Vagina (tissue), 2 donors: ENCODE results near the gene HERC5. TPM values are rescaled to one million over a fixed set of nuclear protein-coding genes. Genes with fewer than 3 reads are reported as not detected.
"Not testable (repeated sequence)": the region's sequence is repeated elsewhere in the genome, so short reads cannot be mapped to it uniquely, and the experiment has no call there.

Experiments
- DNase-seq, 2 donors: peaks; one replicate each; pipeline ENCODE4 v3.0.0-alpha.2; 2017; ENCODE audit errors: extremely low spot score in 2 of 2
- H3K27ac ChIP-seq: fragments of 200-600 bp; sonication (generic); one replicate; pipeline ENCODE4 v1.5.1; 2019
- H3K27me3 ChIP-seq: fragments of 200-600 bp; sonication (generic); one replicate; pipeline ENCODE4 v1.5.1; 2019
- H3K36me3 ChIP-seq, 2 donors: fragments of 200-600 bp; sonication (generic); one replicate each; pipeline ENCODE4 v1.5.1; 2017 to 2019
- H3K4me1 ChIP-seq: fragments of 200-600 bp; sonication (generic); one replicate; pipeline ENCODE4 v1.5.1; 2019
- H3K4me3 ChIP-seq, 2 donors: fragments of 200-600 bp; sonication (generic); 1 replicate in 1 of 2; 2 replicates in 1 of 2; pipeline ENCODE4 v1.5.1; 2016 to 2019
- H3K9me3 ChIP-seq: fragments of 200-600 bp; sonication (generic); one replicate; pipeline ENCODE4 v1.5.1; 2019
- CTCF ChIP-seq, 3 experiments: fragments of 450-650 bp in 2 of 3; fragments of 200-600 bp in 1 of 3; sonication (generic) in 1 of 3; IDR thresholded peaks; one replicate each; pipeline ENCODE4 v1.5.1; 2017 to 2019; ENCODE audit warnings: antibody characterized with exemption in 3 of 3, mild to moderate bottlenecking in 2 of 3, moderate library complexity in 2 of 3
- POLR2A ChIP-seq, 2 donors: fragments of 450-650 bp; IDR thresholded peaks; one replicate each; pipeline ENCODE4 v1.6.1; 2017; ENCODE audit warnings: antibody characterized with exemption in 2 of 2, mild to moderate bottlenecking in 2 of 2, moderate library complexity in 2 of 2
- POLR2AphosphoS5 ChIP-seq, 2 donors: sonication (generic); formaldehyde crosslinking; IDR thresholded peaks; one replicate each; pipeline ENCODE4 v1.9.0; 2017; ENCODE audit warnings: antibody characterized with exemption in 2 of 2, mild to moderate bottlenecking in 2 of 2, low read depth in 1 of 2; ENCODE audit not compliant: insufficient read depth in 1 of 2
- intact Hi-C: fragments of 100-400 bp; cut with DNase I; formaldehyde crosslinking; loops from one replicate; pipeline ENCODE4 v1.15.1; 2023
- total RNA-seq: library from RNA; depleted of rRNA; stranded (reverse); fragments of >200 nt; gene quantifications from one replicate; pipeline ENCODE4 v1.2.3, GENCODE V29; 2016

Gene HERC5
- total RNA-seq, 1 donor from 2014 or later = 5.4 TPM

- Histone ChIP-seq H3K9me3 (no peaks in the 10 kb centered on the region), H3K27ac (no peak overlapping the region), H3K4me1 (no peaks in the 10 kb centered on the region), H3K4me3 (no peak overlapping the region), H3K27me3 (no peaks in the 10 kb centered on the region), H3K36me3 (no peaks in the 10 kb centered on the region)
- DNase-seq = no peak
- TF ChIP-seq CTCF (IDR thresholded peaks at IDR 0.05) = no peak
- no peak for TF ChIP-seq POLR2AphosphoS5 (IDR thresholded peaks at IDR 0.05; ENCODE audit: insufficient read depth in 1 of 2, low read depth in 1 of 2)
- no peak for TF ChIP-seq POLR2A (IDR thresholded peaks at IDR 0.05)
- intact Hi-C loops = loop anchor here (10.0 kb wide), 1 partner anchor 121 kb away; no protein-coding TSS in a partner anchor
Measured at GRCh38 chr4:88533937-88534750, 77.2 kb downstream of the HERC5 start.

- no peaks in the 10 kb centered on the region for H3K36me3 ChIP-seq
- intact Hi-C loops = loop anchor here (10.0 kb wide), 1 partner anchor 120 kb away; no protein-coding TSS in a partner anchor
- no peak overlapping the region for H3K27ac ChIP-seq
- no peaks in the 10 kb centered on the region for H3K4me1 ChIP-seq
- no peaks in the 10 kb centered on the region for H3K27me3 ChIP-seq
- no peak for DNase-seq
- H3K9me3 ChIP-seq = no peaks in the 10 kb centered on the region
- no peak for TF ChIP-seq POLR2A (IDR thresholded peaks at IDR 0.05)
- no peak for TF ChIP-seq POLR2AphosphoS5 (IDR thresholded peaks at IDR 0.05; ENCODE audit: insufficient read depth in 1 of 2, low read depth in 1 of 2)
- no peak for TF ChIP-seq CTCF (IDR thresholded peaks at IDR 0.05)
- H3K4me3 ChIP-seq = no peak overlapping the region
Measured at GRCh38 chr4:88535090-88535755, 78.3 kb downstream of the HERC5 start.

- no peaks in the 10 kb centered on the region for H3K9me3 ChIP-seq
- H3K36me3 ChIP-seq = no peaks in the 10 kb centered on the region
- intact Hi-C loops = loop anchor here (10.0 kb wide), 1 partner anchor 117 kb away; no protein-coding TSS in a partner anchor
- DNase-seq = no peak
- H3K27me3 ChIP-seq = no peaks in the 10 kb centered on the region
- H3K27ac ChIP-seq = no peak overlapping the region
- no peak overlapping the region for H3K4me3 ChIP-seq
- no peaks in the 10 kb centered on the region for H3K4me1 ChIP-seq
- no peak for TF ChIP-seq POLR2A (IDR thresholded peaks at IDR 0.05)
- TF ChIP-seq POLR2AphosphoS5 (IDR thresholded peaks at IDR 0.05; ENCODE audit: insufficient read depth in 1 of 2, low read depth in 1 of 2) = no peak
- TF ChIP-seq CTCF (IDR thresholded peaks at IDR 0.05) = no peak
Measured at GRCh38 chr4:88537709-88538108, 80.8 kb downstream of the HERC5 start.

GRCh38 chr4:88539322-88540068, 82.6 kb downstream of the HERC5 start:
- not testable (repeated sequence) for H3K27me3 ChIP-seq, H3K27ac ChIP-seq, H3K4me3 ChIP-seq, DNase-seq, H3K9me3 ChIP-seq, H3K36me3 ChIP-seq, H3K4me1 ChIP-seq
- intact Hi-C loops = loop anchor here (10.0 kb wide), 1 partner anchor 115 kb away; no protein-coding TSS in a partner anchor
- TF ChIP-seq CTCF (IDR thresholded peaks at IDR 0.05) = peak; percentile 23 to 45 (median 43)
